Measurements from ENCODE around the gene VSTM1. TPM values are rescaled to one million over a fixed set of nuclear protein-coding genes. Genes with fewer than 3 reads are reported as not detected.

The VSTM1 gene
- total and polyA plus RNA-seq, 2 of the 8 experiments (the other 6 are each of a cell fraction or from before 2014, with no cell fraction given) = 0.12 to 0.65 TPM

- Histone ChIP-seq H3K27me3 (replicated peaks in 1 of 4; ENCODE audit: control insufficient read depth in 3 of 4, extremely low read depth in 1 of 4, insufficient read depth in 3 of 4, low read length in 3 of 4) (peaks cover 0 to 34% (median 29%) of the 10 kb centered on the region in 4 experiments; a peak in 6 of 7 replicates), H3K79me2 (ENCODE audit: control insufficient read depth in 1 of 2, insufficient read depth in 2 of 2, low read length in 2 of 2) (no peaks in the 10 kb centered on the region), H2BK20ac (ENCODE audit: low read length) (no peak overlapping the region), H4K8ac (ENCODE audit: extremely low read depth, insufficient read depth, low read length) (no peak overlapping the region), H2AFZ (ENCODE audit: low read length) (no peak overlapping the region), H3K36me3 (ENCODE audit: control insufficient read depth in 2 of 4, insufficient read depth in 4 of 4, low read length in 3 of 4) (no peaks in the 10 kb centered on the region), H3K18ac (ENCODE audit: extremely low read depth, low read length) (no peak overlapping the region), H3K23ac (ENCODE audit: insufficient read length) (no peak overlapping the region), H4K91ac (replicated peaks; ENCODE audit: insufficient read length, low read length) (no peak overlapping the region), H3K9ac (replicated peaks in 1 of 4; ENCODE audit: extremely low read depth in 1 of 4, low read depth in 3 of 4, low read length in 3 of 4) (no peak overlapping the region), H3K23me2 (ENCODE audit: low read depth, low read length) (no peaks in the 10 kb centered on the region; the same call in 1 of the 2 replicates), H3K56ac (replicated peaks; ENCODE audit: insufficient read length, low read depth, low read length) (no peak overlapping the region), H2BK120ac (replicated peaks; ENCODE audit: low read depth, low read length) (no peak overlapping the region), H2BK5ac (ENCODE audit: low read depth, low read length) (no peak overlapping the region), H4K20me1 (replicated peaks in 1 of 2; ENCODE audit: control insufficient read depth in 1 of 2, insufficient read depth in 2 of 2, low read length in 2 of 2) (no peaks in the 10 kb centered on the region), H2AK5ac (ENCODE audit: low read depth, low read length) (no peak overlapping the region), H4K5ac (ENCODE audit: insufficient read length, low read depth, low read length) (no peak overlapping the region), H3K4me1 (replicated peaks in 1 of 4; ENCODE audit: control insufficient read depth in 3 of 4, insufficient read depth in 4 of 4, low read length in 3 of 4) (peaks cover 0 to 6% (median 0%) of the 10 kb centered on the region in 4 experiments; a peak in 2 of 7 replicates), H3K4ac (replicated peaks; ENCODE audit: insufficient read length, low read depth, low read length) (no peak overlapping the region), H2BK12ac (ENCODE audit: low read depth, low read length) (no peak overlapping the region), H2BK15ac (ENCODE audit: low read length) (no peak overlapping the region), H3K79me1 (ENCODE audit: low read depth, low read length) (no peaks in the 10 kb centered on the region), H3K4me2 (ENCODE audit: insufficient read depth in 1 of 2, low read depth in 2 of 2, low read length in 2 of 2) (no peak overlapping the region), H3K9me3 (ENCODE audit: insufficient read depth in 2 of 2, low read depth in 1 of 2, low read length in 1 of 2) (no peaks in the 10 kb centered on the region), H3K4me3 (ENCODE audit: extremely low read depth in 1 of 4, insufficient read depth in 2 of 4, low read depth in 3 of 4, low read length in 4 of 4) (no peak overlapping the region; a peak in 1 of 8 replicates), H3K27ac (ENCODE audit: low read depth, low read length) (no peak overlapping the region), H3K14ac (ENCODE audit: insufficient read length) (no peak overlapping the region)
- TF ChIP-seq, protein P1, sequence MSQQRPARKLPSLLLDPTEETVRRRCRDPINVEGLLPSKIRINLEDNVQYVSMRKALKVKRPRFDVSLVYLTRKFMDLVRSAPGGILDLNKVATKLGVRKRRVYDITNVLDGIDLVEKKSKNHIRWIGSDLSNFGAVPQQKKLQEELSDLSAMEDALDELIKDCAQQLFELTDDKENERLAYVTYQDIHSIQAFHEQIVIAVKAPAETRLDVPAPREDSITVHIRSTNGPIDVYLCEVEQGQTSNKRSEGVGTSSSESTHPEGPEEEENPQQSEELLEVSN (IDR thresholded peaks at IDR 0.05) = no peak
- no peak for TF ChIP-seq EZH2 (IDR thresholded peaks at IDR 0.05; ENCODE audit: low read depth, low read length, severe bottlenecking)
- TF ChIP-seq SAP30 (IDR thresholded peaks at IDR 0.05; ENCODE audit: insufficient read depth, insufficient replicate concordance, low read length) = no peak
- TF ChIP-seq ASH2L (IDR thresholded peaks at IDR 0.05; ENCODE audit: low read length) = no peak
- TF ChIP-seq NANOG (IDR thresholded peaks at IDR 0.05; ENCODE audit: insufficient read depth, low read depth, low read length, poor library complexity, severe bottlenecking) = no peak
- no peak for TF ChIP-seq CTBP2 (IDR thresholded peaks at IDR 0.05; ENCODE audit: borderline replicate concordance, insufficient read depth, insufficient read length, low read length)
- TF ChIP-seq EGR1 (IDR thresholded peaks at IDR 0.05; ENCODE audit: borderline replicate concordance, low read depth, low read length) = no peak
- no peak for TF ChIP-seq SP2 (IDR thresholded peaks at IDR 0.05; ENCODE audit: low read length)
- no peak for TF ChIP-seq KDM5A (IDR thresholded peaks at IDR 0.05; ENCODE audit: low read length)
- no peak for TF ChIP-seq BACH1 (IDR thresholded peaks at IDR 0.05; ENCODE audit: low read length)
- no peak for TF ChIP-seq ZNF274 (IDR thresholded peaks at IDR 0.05; ENCODE audit: borderline replicate concordance, extremely low read depth, low read length)
- TF ChIP-seq RXRA (IDR thresholded peaks at IDR 0.05; ENCODE audit: insufficient read depth, low read depth, low read length) = no peak
- TF ChIP-seq EP300 (IDR thresholded peaks at IDR 0.05; ENCODE audit: borderline replicate concordance in 1 of 2, low read depth in 2 of 2, low read length in 2 of 2) = no peak
- WGBS, 2 experiments (ENCODE audit: extremely low coverage in 1 of 2, insufficient coverage in 1 of 2, insufficient read length in 1 of 2, insufficient replicate concordance in 2 of 2, low coverage in 1 of 2, low lambda C conversion rate in 2 of 2, missing lambda C conversion rate in 1 of 2) = 81% methylated on average over 6 of the region's 7 CpGs; no CpG with 5 or more reads in 1 of the 2 experiments
- FAIRE-seq = no peak
- ChIA-PET CTCF (ENCODE audit: partially characterized antibody) (interaction anchor here (0.9 to 1.7 kb wide), 5 partner anchors 10 to 86 kb away, joined by 3 to 8 read pairs (median 3); no protein-coding TSS in a partner anchor), POLR2A (ENCODE audit: partially characterized antibody) (interaction anchor here (1.4 to 2.7 kb wide), 4 partner anchors 10 to 21 kb away, joined by 5 to 13 read pairs (median 9); no protein-coding TSS in a partner anchor)
- DNase-seq (ENCODE audit: low read depth in 1 of 2, low spot score in 2 of 2) = no peak
Measured at GRCh38 chr19:53998223-53998622, 65.5 kb downstream of the VSTM1 start.
